Measurements from ENCODE around the gene UBE2S.

UBE2S gene

GRCh38 chr19:55385724-55386492 is 21.7 kb downstream of the UBE2S start, which contains the start of gene RPL28:
Gene RPL28 (plus strand): TSS chr19:55385932. CDS start chr19:55386358, 426 bp downstream.
- peak within 1 kb of the TSS; percentile 21 for H3K4ac ChIP-seq (ENCODE audit: low read depth, low read length)
- peaks cover 23% of the 10 kb centered on the region for H3K79me1 ChIP-seq (ENCODE audit: low read length)
- H3K27ac ChIP-seq (ENCODE audit: low read depth, low read length): peak within 1 kb of the TSS; percentile 85
- H4K8ac ChIP-seq (ENCODE audit: low read depth, low read length): no peak within 1 kb of the TSS
- peak within 1 kb of the TSS; percentile 95 for H2AK5ac ChIP-seq (ENCODE audit: low read length)
- WGBS (ENCODE audit: extremely low coverage, insufficient coverage, low lambda C conversion rate): no CpG with 5 or more reads among the region's 68 CpGs
- peaks cover 29% of the 10 kb centered on the region for H3K79me2 ChIP-seq (ENCODE audit: control insufficient read depth, insufficient read depth, low read length)
- H3K9ac ChIP-seq (ENCODE audit: low read length): peak within 1 kb of the TSS; percentile 100
- H3K4me2 ChIP-seq (ENCODE audit: low read length): peak within 1 kb of the TSS; percentile 98
- peak within 1 kb of the TSS; percentile 100 for H3K4me3 ChIP-seq (ENCODE audit: low read length)
- H3K18ac ChIP-seq (ENCODE audit: low read length): peak within 1 kb of the TSS; percentile 46
- H3K4me1 ChIP-seq (ENCODE audit: control insufficient read depth, low read depth, low read length): peaks cover 13% of the 10 kb centered on the region
- peak within 1 kb of the TSS; percentile 98 for H4K5ac ChIP-seq (ENCODE audit: low read length)
- peak; percentile 99 for DNase-seq
- no peaks in the 10 kb centered on the region for H3K27me3 ChIP-seq (ENCODE audit: insufficient read depth, low read length, poor library complexity)
- peak within 1 kb of the TSS; percentile 95 for H3K23ac ChIP-seq (ENCODE audit: low read length)
- H2BK15ac ChIP-seq (replicated peaks; ENCODE audit: low read depth): no peak within 1 kb of the TSS
- H2BK5ac ChIP-seq (ENCODE audit: low read length): peak within 1 kb of the TSS; percentile 97
- peak within 1 kb of the TSS; percentile 100 for H3K56ac ChIP-seq (ENCODE audit: low read length)
- H3K36me3 ChIP-seq (ENCODE audit: control insufficient read depth, insufficient read depth, low read length): peaks cover 21% of the 10 kb centered on the region
- no peak within 1 kb of the TSS for H2BK120ac ChIP-seq (ENCODE audit: low read depth, low read length)

GRCh38 chr19:55384920-55385723 is 22.5 kb downstream of the UBE2S start:
- no CpG with 5 or more reads among the region's 34 CpGs for WGBS (ENCODE audit: extremely low coverage, insufficient coverage, low lambda C conversion rate)
- H3K9ac ChIP-seq (ENCODE audit: low read length): peak overlapping the region; percentile 99
- no peak overlapping the region for H2BK120ac ChIP-seq (ENCODE audit: low read depth, low read length)
- H3K4me2 ChIP-seq (ENCODE audit: low read length): peak overlapping the region; percentile 98
- H2BK15ac ChIP-seq (replicated peaks; ENCODE audit: low read depth): no peak overlapping the region
- H3K79me2 ChIP-seq (ENCODE audit: control insufficient read depth, insufficient read depth, low read length): peaks cover 29% of the 10 kb centered on the region
- H3K4ac ChIP-seq (ENCODE audit: low read depth, low read length): no peak overlapping the region
- H3K18ac ChIP-seq (ENCODE audit: low read length): peak overlapping the region; percentile 75
- peak overlapping the region; percentile 85 for H3K27ac ChIP-seq (ENCODE audit: low read depth, low read length)
- H4K5ac ChIP-seq (ENCODE audit: low read length): peak overlapping the region; percentile 98
- peak overlapping the region; percentile 100 for H3K56ac ChIP-seq (ENCODE audit: low read length)
- H3K4me3 ChIP-seq (ENCODE audit: low read length): peak overlapping the region; percentile 73
- no peak overlapping the region for H4K8ac ChIP-seq (ENCODE audit: low read depth, low read length)
- H3K79me1 ChIP-seq (ENCODE audit: low read length): peaks cover 23% of the 10 kb centered on the region
- no peak overlapping the region for H2AK5ac ChIP-seq (ENCODE audit: low read length)
- H3K23ac ChIP-seq (ENCODE audit: low read length): peak overlapping the region; percentile 95
- DNase-seq: peak; percentile 98
- peaks cover 13% of the 10 kb centered on the region for H3K4me1 ChIP-seq (ENCODE audit: control insufficient read depth, low read depth, low read length)
- no peaks in the 10 kb centered on the region for H3K27me3 ChIP-seq (ENCODE audit: insufficient read depth, low read length, poor library complexity)
- peaks cover 21% of the 10 kb centered on the region for H3K36me3 ChIP-seq (ENCODE audit: control insufficient read depth, insufficient read depth, low read length)
- peak overlapping the region; percentile 97 for H2BK5ac ChIP-seq (ENCODE audit: low read length)

GRCh38 chr19:55384131-55384919 is 23.3 kb downstream of the UBE2S start, which contains the start of gene TMEM238:
Gene TMEM238 (minus strand): TSS chr19:55384292. CDS start chr19:55384259, 33 bp downstream.
- Histone ChIP-seq H2BK5ac (ENCODE audit: low read length) (peak within 1 kb of the TSS; percentile 43), H2BK15ac (replicated peaks; ENCODE audit: low read depth) (no peak within 1 kb of the TSS), H2BK120ac (ENCODE audit: low read depth, low read length) (no peak within 1 kb of the TSS), H3K4me3 (ENCODE audit: low read length) (peak within 1 kb of the TSS; percentile 42), H3K23ac (ENCODE audit: low read length) (peak within 1 kb of the TSS; percentile 66), H3K79me1 (ENCODE audit: low read length) (peaks cover 23% of the 10 kb centered on the region), H3K56ac (ENCODE audit: low read length) (peak within 1 kb of the TSS; percentile 89), H3K4me1 (ENCODE audit: control insufficient read depth, low read depth, low read length) (peaks cover 13% of the 10 kb centered on the region), H3K27ac (ENCODE audit: low read depth, low read length) (peak within 1 kb of the TSS; percentile 71), H3K4me2 (ENCODE audit: low read length) (peak within 1 kb of the TSS; percentile 66), H3K36me3 (ENCODE audit: control insufficient read depth, insufficient read depth, low read length) (peaks cover 19% of the 10 kb centered on the region), H3K4ac (ENCODE audit: low read depth, low read length) (peak within 1 kb of the TSS; percentile 41), H3K79me2 (ENCODE audit: control insufficient read depth, insufficient read depth, low read length) (peaks cover 29% of the 10 kb centered on the region), H3K18ac (ENCODE audit: low read length) (peak within 1 kb of the TSS; percentile 75), H4K5ac (ENCODE audit: low read length) (no peak within 1 kb of the TSS), H4K8ac (ENCODE audit: low read depth, low read length) (no peak within 1 kb of the TSS), H3K9ac (ENCODE audit: low read length) (peak within 1 kb of the TSS; percentile 99), H2AK5ac (ENCODE audit: low read length) (peak within 1 kb of the TSS; percentile 55), H3K27me3 (ENCODE audit: insufficient read depth, low read length, poor library complexity) (no peaks in the 10 kb centered on the region)
- no CpG with 5 or more reads among the region's 72 CpGs for WGBS (ENCODE audit: extremely low coverage, insufficient coverage, low lambda C conversion rate)
- no peak for DNase-seq

- Histone ChIP-seq H3K4me3 (ENCODE audit: low read length) (peak overlapping the region; percentile 42), H3K36me3 (ENCODE audit: control insufficient read depth, insufficient read depth, low read length) (peaks cover 13% of the 10 kb centered on the region), H3K56ac (ENCODE audit: low read length) (peak overlapping the region; percentile 89), H2AK5ac (ENCODE audit: low read length) (no peak overlapping the region), H3K9ac (ENCODE audit: low read length) (peak overlapping the region; percentile 99), H3K23ac (ENCODE audit: low read length) (peak overlapping the region; percentile 66), H3K27ac (ENCODE audit: low read depth, low read length) (peak overlapping the region; percentile 43), H2BK15ac (replicated peaks; ENCODE audit: low read depth) (no peak overlapping the region), H3K79me2 (ENCODE audit: control insufficient read depth, insufficient read depth, low read length) (peaks cover 27% of the 10 kb centered on the region), H3K79me1 (ENCODE audit: low read length) (peaks cover 19% of the 10 kb centered on the region), H4K8ac (ENCODE audit: low read depth, low read length) (no peak overlapping the region), H3K4ac (ENCODE audit: low read depth, low read length) (peak overlapping the region; percentile 41), H4K5ac (ENCODE audit: low read length) (no peak overlapping the region), H3K4me2 (ENCODE audit: low read length) (peak overlapping the region; percentile 66), H3K27me3 (ENCODE audit: insufficient read depth, low read length, poor library complexity) (no peaks in the 10 kb centered on the region), H2BK5ac (ENCODE audit: low read length) (no peak overlapping the region), H2BK120ac (ENCODE audit: low read depth, low read length) (no peak overlapping the region), H3K4me1 (ENCODE audit: control insufficient read depth, low read depth, low read length) (peaks cover 13% of the 10 kb centered on the region), H3K18ac (ENCODE audit: low read length) (peak overlapping the region; percentile 75)
- DNase-seq: peak; percentile 78
- WGBS (ENCODE audit: extremely low coverage, insufficient coverage, low lambda C conversion rate): no CpG with 5 or more reads among the region's 88 CpGs
These were observed 24.1 kb downstream of the UBE2S start for GRCh38 chr19:55383279-55384130.
